Neural cell (in vitro differentiated cells): ENCODE data around the gene SLC6A7. TPM values are rescaled to one million over a fixed set of nuclear protein-coding genes. Genes with fewer than 3 reads are reported as not detected.

Experiments
- H2AFZ ChIP-seq: fragments of 200-600, 300-800 bp; sonication (generic), shearing (Covaris generic); 2 replicates; pipeline ENCODE4 v1.6.0; 2014; ENCODE audit warnings: low read depth, mild to moderate bottlenecking, antibody characterized with exemption, low read length, moderate library complexity
- H3F3A ChIP-seq: fragments of 200-600 bp; shearing (Covaris generic); 2 replicates; pipeline ENCODE4 v1.6.1; 2016; ENCODE audit warnings: mild to moderate bottlenecking, moderate library complexity, mixed read lengths, antibody characterized with exemption, low read length; ENCODE audit not compliant: insufficient read depth, poor library complexity, severe bottlenecking
- H3K27ac ChIP-seq: fragments of 200-600, 300-800 bp; sonication (generic), shearing (Covaris generic); 2 replicates; pipeline ENCODE4 v1.5.1; 2014; ENCODE audit warnings: mild to moderate bottlenecking, low read length, moderate library complexity
- H3K27me3 ChIP-seq: fragments of 300-800, 200-600 bp; sonication (generic), shearing (Covaris generic); 2 replicates; pipeline ENCODE4 v1.6.0; 2014; ENCODE audit warnings: mild to moderate bottlenecking, low read depth, low read length, moderate library complexity; ENCODE audit not compliant: insufficient read depth
- H3K36me3 ChIP-seq: fragments of 300-800, 200-600 bp; sonication (generic), shearing (Covaris generic); 2 replicates; pipeline ENCODE4 v1.5.1; 2014; ENCODE audit warnings: mild to moderate bottlenecking, antibody characterized with exemption, low read length, moderate library complexity; ENCODE audit not compliant: insufficient read depth
- H3K4me2 ChIP-seq: fragments of 300-800, 200-600 bp; sonication (generic), shearing (Covaris generic); 2 replicates; pipeline ENCODE4 v1.6.0; 2014; ENCODE audit warnings: mild to moderate bottlenecking, low read length
- H3K4me3 ChIP-seq: fragments of 300-800, 200-600 bp; sonication (generic), shearing (Covaris generic); 2 replicates; pipeline ENCODE4 v1.5.1; 2014; ENCODE audit warnings: mild to moderate bottlenecking, low read length, moderate library complexity
- H3K79me2 ChIP-seq: fragments of 200-600 bp; shearing (Covaris generic); replicated peaks from 2 replicates; pipeline ENCODE4 v1.6.0; 2014; ENCODE audit warnings: mild to moderate bottlenecking, low read length, moderate library complexity; ENCODE audit not compliant: insufficient read depth
- H3K9ac ChIP-seq: fragments of 300-800, 200-600 bp; sonication (generic), shearing (Covaris generic); 2 replicates; pipeline ENCODE4 v1.6.1; 2016; ENCODE audit warnings: mild to moderate bottlenecking, low read length, mixed read lengths
- H3K9me2 ChIP-seq: fragments of 200-600 bp; shearing (Covaris generic); 2 replicates; pipeline ENCODE4 v1.6.1; 2016; ENCODE audit warnings: mild to moderate bottlenecking, low read length, mixed read lengths; ENCODE audit not compliant: insufficient read depth
- H3K9me3 ChIP-seq: fragments of 200-600, 300-800 bp; sonication (generic), shearing (Covaris generic); 2 replicates; pipeline ENCODE4 v1.6.1; 2016; ENCODE audit warnings: mild to moderate bottlenecking, mixed run types, low read length, moderate library complexity, mixed read lengths
- H4K20me1 ChIP-seq: fragments of 200-600 bp; shearing (Covaris generic); 2 replicates; pipeline ENCODE4 v1.6.1; 2016; ENCODE audit warnings: mild to moderate bottlenecking, mixed run types; ENCODE audit not compliant: insufficient read depth
- CTCF ChIP-seq: fragments of 450-650 bp; IDR thresholded peaks from 2 replicates; pipeline ENCODE4 v1.5.1; 2014; ENCODE audit warnings: antibody characterized with exemption, mild to moderate bottlenecking, moderate library complexity; ENCODE audit not compliant: poor library complexity, severe bottlenecking
- EP300 ChIP-seq: fragments of 450-650 bp; conservative IDR thresholded peaks from 2 replicates; pipeline ENCODE4 v1.6.1; 2014; ENCODE audit warnings: antibody characterized with exemption, mild to moderate bottlenecking, moderate library complexity; ENCODE audit not compliant: poor library complexity, severe bottlenecking
- EZH2 ChIP-seq: fragments of 200-600, 300-800 bp; shearing (Covaris generic), sonication (generic); IDR thresholded peaks from 2 replicates; pipeline ENCODE4 v1.6.1; 2014; ENCODE audit warnings: antibody characterized with exemption, low read length, borderline replicate concordance, mild to moderate bottlenecking; ENCODE audit not compliant: insufficient read depth, poor library complexity, severe bottlenecking
- MXI1 ChIP-seq: fragments of 450-650 bp; conservative IDR thresholded peaks from 2 replicates; pipeline ENCODE4 v1.6.1; 2014; ENCODE audit warnings: antibody characterized with exemption, mild to moderate bottlenecking; ENCODE audit not compliant: poor library complexity, severe bottlenecking
- POLR2AphosphoS5 ChIP-seq: IDR thresholded peaks from 2 replicates; pipeline ENCODE4 v1.6.1; 2012
- RAD21 ChIP-seq: fragments of 450-650 bp; conservative IDR thresholded peaks from 2 replicates; pipeline ENCODE4 v1.6.1; 2014; ENCODE audit warnings: antibody characterized with exemption, mild to moderate bottlenecking, moderate library complexity
- REST ChIP-seq: IDR thresholded peaks from 2 replicates; pipeline ENCODE4 v1.6.1; 2012; ENCODE audit warnings: borderline replicate concordance
- SMC3 ChIP-seq: fragments of 450-650 bp; conservative IDR thresholded peaks from 2 replicates; pipeline ENCODE4 v1.6.1; 2014; ENCODE audit warnings: antibody characterized with exemption, mild to moderate bottlenecking, moderate library complexity; ENCODE audit not compliant: poor library complexity
- TAF1 ChIP-seq: IDR thresholded peaks from 2 replicates; pipeline ENCODE4 v1.6.1; 2012; ENCODE audit warnings: low read depth
- polyA plus RNA-seq: library from polyadenylated mRNA; depleted of rRNA; stranded (reverse); fragments of >200 nt; gene quantifications from 2 replicates; pipeline ENCODE4 v1.2.3, GENCODE V29; 2014

SLC6A7 gene
- polyA plus RNA-seq, 1 donor from 2014 or later, result 4.6 TPM

GRCh38 chr5:150255659-150256409 is 66.0 kb downstream of the SLC6A7 start:
- H3K27ac ChIP-seq, result peak overlapping the region; percentile 34
- no peak overlapping the region for H3K4me2 ChIP-seq

More at GRCh38 chr5:150255659-150256409, 66.0 kb downstream of the SLC6A7 start:
- no peak for TF ChIP-seq EZH2
- TF ChIP-seq RAD21, result no peak
- no peak for TF ChIP-seq TAF1
- TF ChIP-seq REST, result no peak
- no peak for TF ChIP-seq POLR2AphosphoS5
- TF ChIP-seq CTCF, result no peak
- TF ChIP-seq MXI1, result peak; percentile 44
- no peak for TF ChIP-seq EP300
- TF ChIP-seq SMC3, result peak; percentile 52
- Histone ChIP-seq H3F3A (no peaks in the 10 kb centered on the region), H3K27me3 (no peaks in the 10 kb centered on the region), H3K79me2 (no peaks in the 10 kb centered on the region), H3K4me3 (peak overlapping the region; percentile 11), H3K36me3 (no peaks in the 10 kb centered on the region), H3K9me3 (no peaks in the 10 kb centered on the region), H3K9me2 (no peaks in the 10 kb centered on the region), H2AFZ (no peak overlapping the region), H4K20me1 (no peaks in the 10 kb centered on the region), H3K9ac (no peak overlapping the region)
